GM23248 (cell line): ENCODE measurements around the gene MYO1A.
"Not testable (repeated sequence)": the region's sequence is repeated elsewhere in the genome, so short reads cannot be mapped to it uniquely, and the experiment has no call there.

ENCODE experiments used
- EZH2 ChIP-seq: fragments of 200-600 bp; sonication (generic); IDR thresholded peaks from 2 replicates; pipeline ENCODE4 v1.6.1; 2018; ENCODE audit warnings: antibody characterized with exemption, mild to moderate bottlenecking; ENCODE audit not compliant: insufficient read depth, poor library complexity, severe bottlenecking
- EZH2phosphoT487 ChIP-seq: fragments of 200-600 bp; sonication (generic); IDR thresholded peaks from 2 replicates; pipeline ENCODE4 v1.6.1; 2018; ENCODE audit warnings: antibody characterized with exemption, moderate library complexity, mild to moderate bottlenecking, low read depth; ENCODE audit not compliant: insufficient read depth

GRCh38 chr12:57053146-57053545 is 3.2 kb upstream of the MYO1A start:
- not testable (repeated sequence) for TF ChIP-seq EZH2, EZH2phosphoT487
